H1 (cell line): ENCODE data around the gene VEZT. TPM values are rescaled to one million over a fixed set of nuclear protein-coding genes. Genes with fewer than 3 reads are reported as not detected.

Experiments
- CTCF ChIA-PET: fragments of 300-600 bp; sonication (Branson Sonifier 250); formaldehyde crosslinking; loops from one replicate; lab custom pipeline; 2021; ENCODE audit not compliant: partially characterized antibody; lab: Charles Lee
- POLR2A ChIA-PET: fragments of 300-600 bp; sonication (Branson Sonifier 250); formaldehyde crosslinking; loops from one replicate; lab custom pipeline; 2021; ENCODE audit warnings: inconsistent platforms; ENCODE audit not compliant: partially characterized antibody; lab: Charles Lee
- DNase-seq, 2 experiments: peaks; one replicate each; pipeline versions ENCODE4 v3.0.0 to v3.0.0-alpha.2; 2010 to 2022; ENCODE audit warnings: low spot score in 2 of 2, low read depth in 1 of 2, mixed read lengths in 1 of 2
- FAIRE-seq: peaks from 2 replicates; lab custom pipeline; 2011; peaks lifted over from hg19 to GRCh38; lab: Jason Lieb, UNC
- H2AFZ ChIP-seq: 2 replicates; pipeline ENCODE4 v1.8.1; 2012; ENCODE audit warnings: low read length, inconsistent platforms
- H2AK5ac ChIP-seq: 2 replicates; pipeline ENCODE4 v1.6.1; 2013; ENCODE audit warnings: low read depth, low read length
- H2BK120ac ChIP-seq: replicated peaks from 2 replicates; pipeline ENCODE3; 2013; ENCODE audit warnings: low read depth, low read length, inconsistent platforms
- H2BK12ac ChIP-seq: 2 replicates; pipeline ENCODE4 v1.6.1; 2013; ENCODE audit warnings: low read depth, low read length
- H2BK15ac ChIP-seq: 2 replicates; pipeline ENCODE4 v1.6.1; 2013; ENCODE audit warnings: low read length
- H2BK20ac ChIP-seq: 2 replicates; pipeline ENCODE4 v1.6.1; 2013; ENCODE audit warnings: low read length
- H2BK5ac ChIP-seq: 2 replicates; pipeline ENCODE4 v1.6.1; 2013; ENCODE audit warnings: low read depth, low read length
- H3K14ac ChIP-seq: 2 replicates; pipeline ENCODE4 v1.6.1; 2013; ENCODE audit warnings: inconsistent platforms; ENCODE audit not compliant: insufficient read length
- H3K18ac ChIP-seq: 2 replicates; pipeline ENCODE4 v1.6.1; 2013; ENCODE audit warnings: low read length; ENCODE audit errors: extremely low read depth
- H3K23ac ChIP-seq: 2 replicates; pipeline ENCODE4 v1.6.1; 2013; ENCODE audit warnings: inconsistent platforms; ENCODE audit not compliant: insufficient read length
- H3K23me2 ChIP-seq: 2 replicates; pipeline ENCODE4 v1.6.1; 2013; ENCODE audit warnings: low read depth, low read length
- H3K27ac ChIP-seq: 2 replicates; pipeline ENCODE4 v1.6.1; 2011; ENCODE audit warnings: low read depth, low read length, inconsistent platforms
- H3K27me3 ChIP-seq, 4 experiments: replicated peaks in 1 of 4; 1 replicate in 1 of 4; 2 replicates in 3 of 4; pipeline versions ENCODE4 v1.6.1 to v1.8.1; 2011 to 2013; ENCODE audit warnings: low read length in 3 of 4, mild to moderate bottlenecking in 3 of 4, inconsistent platforms in 2 of 4, mixed read lengths in 2 of 4, moderate library complexity in 1 of 4; ENCODE audit not compliant: control insufficient read depth in 3 of 4, insufficient read depth in 3 of 4; ENCODE audit errors: extremely low read depth in 1 of 4
- H3K36me3 ChIP-seq, 4 experiments: 2 replicates each; pipeline versions ENCODE4 v1.6.1 to v1.8.1; 2011 to 2013; ENCODE audit warnings: mild to moderate bottlenecking in 4 of 4, low read length in 3 of 4, moderate library complexity in 2 of 4, control low read depth in 1 of 4, inconsistent platforms in 1 of 4; ENCODE audit not compliant: insufficient read depth in 4 of 4, control insufficient read depth in 2 of 4
- H3K4ac ChIP-seq: replicated peaks from 2 replicates; pipeline ENCODE3; 2013; ENCODE audit warnings: low read length, low read depth, mixed read lengths, inconsistent platforms; ENCODE audit not compliant: insufficient read length
- H3K4me1 ChIP-seq, 4 experiments: replicated peaks in 1 of 4; 1 replicate in 1 of 4; 2 replicates in 3 of 4; pipeline versions ENCODE4 v1.6.1 to v1.8.1; 2011 to 2013; ENCODE audit warnings: low read length in 3 of 4, inconsistent platforms in 2 of 4, mixed read lengths in 1 of 4; ENCODE audit not compliant: insufficient read depth in 4 of 4, control insufficient read depth in 3 of 4
- H3K4me2 ChIP-seq, 2 experiments: 2 replicates each; pipeline versions ENCODE4 v1.6.1 to v1.8.1; 2011 to 2013; ENCODE audit warnings: low read depth in 2 of 2, low read length in 2 of 2, control low read depth in 1 of 2, inconsistent platforms in 1 of 2, mild to moderate bottlenecking in 1 of 2; ENCODE audit not compliant: insufficient read depth in 1 of 2
- H3K4me3 ChIP-seq, 4 experiments: fragments of 200-600, 300-600 bp in 1 of 4; sonication (generic), shearing (Covaris generic), sonication (Bioruptor Twin) in 1 of 4; 2 replicates each; pipeline versions ENCODE4 v1.5.1 to v1.8.1; 2011 to 2016; ENCODE audit warnings: low read length in 4 of 4, low read depth in 3 of 4, control low read depth in 2 of 4, inconsistent platforms in 2 of 4, mild to moderate bottlenecking in 2 of 4, mixed read lengths in 1 of 4, moderate library complexity in 1 of 4; ENCODE audit not compliant: insufficient read depth in 2 of 4; ENCODE audit errors: extremely low read depth in 1 of 4
- H3K56ac ChIP-seq: replicated peaks from 2 replicates; pipeline ENCODE3; 2013; ENCODE audit warnings: low read depth, mild to moderate bottlenecking, mixed read lengths, low read length, inconsistent platforms; ENCODE audit not compliant: insufficient read length
- H3K79me1 ChIP-seq: 2 replicates; pipeline ENCODE4 v1.6.1; 2013; ENCODE audit warnings: low read depth, low read length, control low read depth
- H3K79me2 ChIP-seq, 2 experiments: 2 replicates each; pipeline versions ENCODE4 v1.6.1 to v1.8.1; 2012 to 2013; ENCODE audit warnings: low read length in 2 of 2, mild to moderate bottlenecking in 2 of 2, inconsistent platforms in 1 of 2; ENCODE audit not compliant: insufficient read depth in 2 of 2, control insufficient read depth in 1 of 2
- H3K9ac ChIP-seq, 4 experiments: replicated peaks in 1 of 4; 1 replicate in 1 of 4; 2 replicates in 3 of 4; pipeline versions ENCODE4 v1.6.1 to v1.8.1; 2011 to 2013; ENCODE audit warnings: low read depth in 3 of 4, low read length in 3 of 4, control low read depth in 2 of 4, mild to moderate bottlenecking in 2 of 4, moderate library complexity in 2 of 4, inconsistent platforms in 1 of 4; ENCODE audit errors: extremely low read depth in 1 of 4
- H3K9me3 ChIP-seq, 2 experiments: 2 replicates each; pipeline versions ENCODE4 v1.6.1 to v1.8.1; 2012 to 2013; ENCODE audit warnings: mild to moderate bottlenecking in 2 of 2, moderate library complexity in 2 of 2, control low read depth in 1 of 2, inconsistent platforms in 1 of 2, low read depth in 1 of 2, low read length in 1 of 2, mixed read lengths in 1 of 2; ENCODE audit not compliant: insufficient read depth in 2 of 2
- H4K20me1 ChIP-seq, 2 experiments: replicated peaks in 1 of 2; 2 replicates each; pipeline versions ENCODE3 to v1.8.1; 2011 to 2013; ENCODE audit warnings: inconsistent platforms in 2 of 2, low read length in 2 of 2, mild to moderate bottlenecking in 1 of 2; ENCODE audit not compliant: insufficient read depth in 2 of 2, control insufficient read depth in 1 of 2
- H4K5ac ChIP-seq: 2 replicates; pipeline ENCODE4 v1.6.1; 2013; ENCODE audit warnings: low read length, low read depth, mixed read lengths, inconsistent platforms; ENCODE audit not compliant: insufficient read length
- H4K8ac ChIP-seq: 2 replicates; pipeline ENCODE4 v1.8.0; 2013; ENCODE audit warnings: mild to moderate bottlenecking, moderate library complexity, low read length, inconsistent platforms; ENCODE audit not compliant: insufficient read depth; ENCODE audit errors: extremely low read depth
- H4K91ac ChIP-seq: replicated peaks from 2 replicates; pipeline ENCODE3; 2013; ENCODE audit warnings: low read length, mixed read lengths, inconsistent platforms; ENCODE audit not compliant: insufficient read length
- CTBP2 ChIP-seq: IDR thresholded peaks from 2 replicates; pipeline ENCODE4 v1.7.0; 2011; ENCODE audit warnings: borderline replicate concordance, mild to moderate bottlenecking, moderate library complexity, mixed read lengths, low read length; ENCODE audit not compliant: insufficient read depth, insufficient read length
- RBBP5 ChIP-seq: IDR thresholded peaks from 2 replicates; pipeline ENCODE4 v1.7.1; 2012; ENCODE audit warnings: low read depth, mild to moderate bottlenecking, inconsistent platforms, low read length, moderate library complexity, borderline replicate concordance
- WGBS, 2 experiments: shearing (Covaris generic) in 1 of 2; methylation state at CpG; one replicate each; pipeline versions ENCODE4 v1.1.6 to v1.1.7; 2013 to 2015; ENCODE audit warnings: low lambda C conversion rate in 2 of 2, mixed read lengths in 2 of 2, inconsistent platforms in 1 of 2, low coverage in 1 of 2, missing lambda C conversion rate in 1 of 2; ENCODE audit not compliant: insufficient replicate concordance in 2 of 2, insufficient coverage in 1 of 2, insufficient read length in 1 of 2; ENCODE audit errors: extremely low coverage in 1 of 2, missing lambda C conversion rate in 1 of 2; 5-methylcytosine and 5-hydroxymethylcytosine counted together
- polyA plus RNA-seq, 7 experiments: library from polyadenylated mRNA; depleted of rRNA in 3 of 7; stranded (reverse) in 5 of 7; unstranded in 2 of 7; fragments of >200 nt in 5 of 7; fragments of 200-250 nt in 2 of 7; gene quantifications; 1 replicate in 5 of 7; 2 replicates in 1 of 7; 4 replicates in 1 of 7; pipeline versions ENCODE4 v1.2.1 to v1.2.3, GENCODE V29; 2011 to 2013; ENCODE audit warnings: missing spikeins in 2 of 7, mixed read lengths in 2 of 7
- total RNA-seq: library from RNA; stranded (reverse); fragmentation: NEBNext Ultra II Directional; extraction: Animal tissue kit (Norgen Biotek cat#: 25700); gene quantifications from 2 replicates; pipeline ENCODE4 v1.2.1, GENCODE V29; 2021
- TF ChIP-seq, protein P1 (sequence below): IDR thresholded peaks from 2 replicates; pipeline ENCODE4 v1.6.1; 2012; ENCODE audit warnings: inconsistent platforms

The VEZT gene
- total and polyA plus RNA-seq, 2 of the 8 experiments (the other 6 are each of a cell fraction or from before 2014, with no cell fraction given): 44.0 to 56.1 TPM

DNA sequence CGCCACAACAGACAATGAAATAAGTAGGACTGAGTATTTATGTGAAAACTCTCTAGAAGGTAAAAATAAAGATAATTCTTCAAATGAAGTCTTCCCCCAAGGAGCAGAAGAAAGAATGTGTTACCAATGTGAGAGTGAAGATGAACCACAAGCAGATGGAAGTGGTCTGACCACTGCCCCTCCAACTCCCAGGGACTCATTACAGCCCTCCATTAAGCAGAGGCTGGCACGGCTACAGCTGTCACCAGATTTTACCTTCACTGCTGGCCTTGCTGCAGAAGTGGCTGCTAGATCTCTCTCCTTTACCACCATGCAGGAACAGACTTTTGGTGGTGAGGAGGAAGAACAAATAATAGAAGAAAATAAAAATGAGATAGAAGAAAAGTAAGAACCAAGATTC is 82.7 kb downstream of the VEZT start:
- Histone ChIP-seq H4K20me1 (no peaks in the 10 kb centered on the region), H3K9ac (no peak overlapping the region), H3K79me2 (no peaks in the 10 kb centered on the region), H2BK5ac (no peak overlapping the region), H3K9me3 (no peaks in the 10 kb centered on the region), H3K18ac (no peak overlapping the region), H3K4me1 (no peaks in the 10 kb centered on the region), H3K36me3 (peaks cover 0 to 41% (median 8%) of the 10 kb centered on the region in 4 experiments; a peak in 6 of 8 replicates), H2BK12ac (no peak overlapping the region), H2BK20ac (no peak overlapping the region), H4K91ac (no peak overlapping the region), H3K27me3 (peaks cover 0 to 1% (median 0%) of the 10 kb centered on the region in 4 experiments; a peak in 1 of 7 replicates), H3K23me2 (no peaks in the 10 kb centered on the region), H3K23ac (no peak overlapping the region), H2BK15ac (no peak overlapping the region), H2BK120ac (no peak overlapping the region), H3K14ac (no peak overlapping the region), H2AFZ (no peak overlapping the region), H3K79me1 (no peaks in the 10 kb centered on the region), H4K5ac (no peak overlapping the region), H3K27ac (no peak overlapping the region), H3K4ac (no peak overlapping the region), H2AK5ac (no peak overlapping the region), H3K4me2 (no peak overlapping the region), H4K8ac (no peak overlapping the region), H3K56ac (no peak overlapping the region), H3K4me3 (no peak overlapping the region)
- no peak for DNase-seq
- no peak for FAIRE-seq
- TF ChIP-seq CTBP2: no peak
- TF ChIP-seq RBBP5: no peak
- TF ChIP-seq, protein P1, sequence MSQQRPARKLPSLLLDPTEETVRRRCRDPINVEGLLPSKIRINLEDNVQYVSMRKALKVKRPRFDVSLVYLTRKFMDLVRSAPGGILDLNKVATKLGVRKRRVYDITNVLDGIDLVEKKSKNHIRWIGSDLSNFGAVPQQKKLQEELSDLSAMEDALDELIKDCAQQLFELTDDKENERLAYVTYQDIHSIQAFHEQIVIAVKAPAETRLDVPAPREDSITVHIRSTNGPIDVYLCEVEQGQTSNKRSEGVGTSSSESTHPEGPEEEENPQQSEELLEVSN: no peak
- POLR2A ChIA-PET: interaction anchor here (0.6 kb wide), 1 partner anchor 191 kb away, joined by 3 read pairs; no protein-coding TSS in a partner anchor
- 86% methylated on average over 2 of the region's 2 CpGs; no CpG with 5 or more reads in 1 of the 2 experiments for WGBS, 2 experiments
- CTCF ChIA-PET: interaction anchor here (0.9 to 1.5 kb wide), 4 partner anchors 19 to 183 kb away, joined by 3 to 4 read pairs (median 4); no protein-coding TSS in a partner anchor
